Epithelial cell of prostate (primary cell): ENCODE measurements around the gene ADAMTSL2.

Experiments used
- DNase-seq: peaks from one replicate; pipeline ENCODE4 v3.0.0-alpha.2; 2011; ENCODE audit warnings: low read depth, low spot score
- H3K27ac ChIP-seq: fragments of 450-650 bp; 2 replicates; pipeline ENCODE4 v1.5.1; 2017; ENCODE audit warnings: mild to moderate bottlenecking

ADAMTSL2 gene

DNA sequence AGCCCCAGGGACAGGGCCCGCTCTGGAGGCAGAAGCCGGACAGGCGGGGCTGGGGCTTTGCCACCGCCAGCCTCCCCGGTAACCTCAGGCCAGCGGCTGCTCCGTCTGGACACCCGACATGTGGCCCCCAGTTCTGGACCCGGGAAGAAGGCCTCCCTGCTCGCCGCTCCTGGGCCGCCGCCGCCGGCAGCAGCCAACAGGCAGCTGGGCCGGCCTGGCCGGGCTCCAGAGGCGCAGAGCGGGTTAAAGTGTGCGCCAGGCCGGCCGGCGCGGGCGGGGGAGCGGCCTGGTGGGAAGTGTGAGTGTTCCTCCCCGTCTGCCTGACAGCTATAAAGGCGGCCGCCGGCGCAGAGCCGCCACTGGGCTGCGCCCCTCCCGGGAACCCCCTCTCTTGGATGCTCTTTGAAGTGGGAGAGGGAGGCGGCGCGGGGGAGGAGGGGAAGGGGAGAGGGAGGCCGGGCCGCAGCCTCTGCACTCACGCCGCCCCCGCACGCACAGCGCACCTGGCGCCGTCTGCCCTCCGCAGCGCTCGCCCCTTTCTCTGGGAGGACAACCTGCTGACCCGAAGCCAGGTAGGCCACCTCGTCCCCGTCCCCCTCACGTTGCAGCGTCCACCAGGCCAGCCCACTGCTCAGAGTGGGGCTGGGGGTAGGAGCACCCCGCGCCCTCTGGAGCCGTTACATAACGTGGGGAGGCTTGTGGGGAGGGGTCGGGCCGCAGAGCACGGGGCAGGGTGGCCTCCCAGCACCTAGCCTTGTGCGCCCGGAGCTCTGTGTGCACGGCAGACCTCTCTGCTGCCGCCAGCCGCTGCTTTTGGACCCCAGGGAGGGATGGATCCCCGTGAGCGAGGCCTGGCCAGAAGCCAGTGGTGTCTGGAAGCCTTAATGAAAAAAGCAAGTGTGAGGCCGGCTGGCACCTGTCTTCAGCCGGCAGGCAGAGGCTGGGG lies at the start of gene ADAMTSL2:
Gene ADAMTSL2 (plus strand): TSS at position 359 of the 946 bp plus-strand sequence. CDS start 2,009 bp downstream, outside the sequence.
- DNase-seq = no peak
- H3K27ac ChIP-seq = no peak within 1 kb of the TSS

DNA sequence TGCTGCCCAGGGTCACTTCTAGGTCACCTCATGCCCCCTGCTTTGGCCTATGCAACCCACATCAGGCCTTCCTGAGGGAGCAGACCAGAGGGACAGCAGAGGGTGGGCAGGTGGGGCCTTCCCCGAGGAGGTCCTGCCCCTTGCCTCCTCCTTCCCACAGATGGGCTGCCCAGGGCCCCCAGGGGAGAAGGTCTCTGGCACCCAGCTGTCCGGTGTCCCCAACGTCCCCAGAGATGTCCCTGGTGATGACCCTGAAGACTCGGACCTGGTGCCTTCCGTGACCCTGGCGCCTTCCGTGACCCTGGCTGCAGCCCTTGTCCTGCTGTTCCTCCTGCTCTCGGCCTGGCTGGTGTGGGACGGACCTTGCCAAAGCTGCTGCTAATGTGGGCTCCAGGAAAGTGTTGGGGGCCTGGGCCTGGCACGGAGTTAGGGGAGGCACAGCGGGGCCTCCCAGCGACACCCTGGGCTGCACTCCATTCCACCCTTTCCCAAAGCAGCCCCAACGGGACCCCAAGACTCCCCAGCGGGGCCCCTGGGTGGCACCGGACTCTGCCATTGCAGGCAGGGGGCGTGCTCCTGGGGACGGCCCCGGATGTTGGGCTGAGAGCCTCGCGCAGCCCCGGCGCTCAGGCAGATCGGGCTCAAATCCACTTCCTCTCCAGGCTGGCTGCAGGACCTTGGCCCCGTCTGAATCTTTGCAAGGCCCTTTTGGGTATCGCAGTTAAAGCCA lies 48.8 kb upstream of the ADAMTSL2 start:
- no peak overlapping the region for H3K27ac ChIP-seq
- DNase-seq = no peak

DNA sequence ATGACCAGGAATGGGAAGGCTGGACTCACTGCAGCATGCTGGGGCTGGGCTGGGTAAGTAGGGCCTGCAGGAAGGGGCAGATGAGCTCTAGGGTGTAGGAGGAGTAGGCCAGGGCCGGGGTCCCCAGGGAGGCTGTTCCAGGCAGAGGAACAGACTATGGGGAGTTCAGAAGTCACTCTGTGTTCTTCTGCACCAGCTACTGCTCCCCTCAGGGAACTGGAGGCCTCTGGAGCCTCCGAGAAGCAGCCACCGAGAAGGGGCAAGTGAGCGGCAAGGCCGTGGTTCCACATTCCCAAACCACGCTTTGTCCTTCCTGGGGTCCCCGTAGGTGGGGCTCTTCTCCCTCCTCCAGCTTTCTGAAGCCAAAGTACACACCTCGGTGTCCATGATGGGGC lies 47.2 kb upstream of the ADAMTSL2 start:
- H3K27ac ChIP-seq = no peak overlapping the region
- DNase-seq = no peak

DNA sequence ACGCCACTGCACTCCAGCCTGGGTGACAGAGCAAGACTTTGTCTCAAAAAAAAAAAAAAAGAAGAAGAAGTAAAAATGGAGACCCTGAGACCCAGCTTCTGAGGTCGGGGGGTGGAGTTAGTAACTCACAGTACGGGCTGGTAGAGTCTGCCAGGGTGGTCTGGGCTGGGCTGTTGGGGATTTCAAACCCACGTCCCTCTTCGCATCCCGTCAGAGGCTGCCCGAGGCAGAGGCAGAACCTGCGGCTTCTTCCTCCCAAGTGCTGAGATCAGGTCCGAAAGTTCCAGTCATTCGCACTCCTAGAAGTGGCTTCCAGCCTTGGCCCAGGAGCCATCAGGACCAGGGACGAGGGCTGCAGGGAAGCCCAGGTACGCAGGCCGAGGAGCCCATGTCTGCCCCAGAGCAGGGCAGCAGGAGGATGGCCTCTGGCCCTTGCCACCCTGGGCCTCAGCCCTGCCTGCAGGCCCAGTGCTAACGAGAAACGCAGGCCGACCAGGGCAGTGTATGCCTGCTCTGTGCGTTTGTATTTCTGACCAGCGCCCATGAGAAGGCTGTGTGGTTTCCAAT lies 45.7 kb upstream of the ADAMTSL2 start:
- DNase-seq = no peak
- no peak overlapping the region for H3K27ac ChIP-seq

DNA sequence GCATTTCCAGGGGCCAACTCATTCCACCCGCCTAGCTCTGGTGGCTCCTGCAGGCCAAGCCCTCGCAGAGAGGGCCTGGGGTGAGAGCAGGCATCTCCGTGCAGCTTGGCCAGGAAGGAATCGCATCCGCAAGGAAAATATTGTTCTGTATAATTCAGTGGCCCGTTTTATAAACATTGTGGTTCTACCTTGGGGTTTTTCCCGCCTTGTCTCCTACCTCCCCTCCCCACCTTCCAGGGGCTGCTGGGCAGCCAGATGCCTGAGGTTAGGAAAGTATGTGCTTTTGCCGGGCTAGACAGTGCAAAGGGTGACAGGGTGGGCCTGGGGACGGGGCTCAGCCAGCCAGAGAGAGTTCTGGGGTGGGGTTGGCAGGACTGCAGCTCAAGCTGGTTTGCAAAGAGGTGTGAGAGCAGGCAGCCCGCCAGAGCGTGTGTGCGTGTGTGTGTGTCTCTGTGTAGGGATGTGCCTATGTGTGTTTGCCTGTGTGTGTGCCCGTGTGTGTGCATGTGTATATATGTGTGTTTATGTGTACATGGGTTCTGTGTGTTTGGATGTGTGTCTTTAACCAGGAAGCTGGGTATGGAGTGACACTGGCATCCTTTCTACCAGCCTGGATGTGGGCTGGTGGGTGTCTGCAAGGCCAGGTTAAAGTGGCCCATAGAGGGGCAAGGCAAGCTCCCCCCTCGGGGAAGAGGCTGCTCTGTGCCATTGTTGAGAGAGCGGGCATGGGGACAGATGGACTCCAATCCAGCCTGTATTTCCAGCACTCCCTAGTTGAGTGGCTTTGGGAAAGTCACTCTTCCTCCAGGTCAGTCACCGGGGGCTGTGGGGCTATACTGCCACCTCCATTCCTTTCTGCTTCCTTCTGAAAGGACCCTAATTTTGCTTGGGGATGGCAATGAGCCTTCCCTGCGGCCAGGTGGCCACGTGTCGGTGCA lies 45.0 kb upstream of the ADAMTSL2 start:
- DNase-seq = no peak
- no peak overlapping the region for H3K27ac ChIP-seq

DNA sequence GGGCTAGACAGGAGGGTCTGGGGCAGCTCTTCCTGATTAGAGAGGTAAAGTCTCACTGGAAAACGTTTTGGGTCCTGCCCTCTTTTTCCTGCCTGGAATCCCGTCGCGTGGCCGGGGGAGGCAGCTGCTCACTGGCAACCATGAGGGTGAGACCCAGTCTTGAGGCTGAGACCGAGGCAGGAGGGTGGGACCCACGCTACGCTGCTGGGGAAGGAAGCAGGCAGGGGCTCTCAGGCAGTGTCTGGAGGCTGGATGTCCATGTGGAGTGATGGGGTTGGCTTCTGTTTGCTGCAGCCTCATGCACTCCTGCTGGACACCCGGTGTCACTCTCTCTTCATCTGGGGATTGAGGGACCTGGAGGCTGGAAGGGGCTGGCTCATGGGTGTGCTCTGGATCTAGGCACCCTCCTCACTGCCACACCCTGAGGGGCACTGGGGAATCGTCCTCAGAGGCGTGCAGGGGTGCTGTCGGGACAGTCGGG lies 44.3 kb upstream of the ADAMTSL2 start:
- DNase-seq = no peak
- no peak overlapping the region for H3K27ac ChIP-seq

DNA sequence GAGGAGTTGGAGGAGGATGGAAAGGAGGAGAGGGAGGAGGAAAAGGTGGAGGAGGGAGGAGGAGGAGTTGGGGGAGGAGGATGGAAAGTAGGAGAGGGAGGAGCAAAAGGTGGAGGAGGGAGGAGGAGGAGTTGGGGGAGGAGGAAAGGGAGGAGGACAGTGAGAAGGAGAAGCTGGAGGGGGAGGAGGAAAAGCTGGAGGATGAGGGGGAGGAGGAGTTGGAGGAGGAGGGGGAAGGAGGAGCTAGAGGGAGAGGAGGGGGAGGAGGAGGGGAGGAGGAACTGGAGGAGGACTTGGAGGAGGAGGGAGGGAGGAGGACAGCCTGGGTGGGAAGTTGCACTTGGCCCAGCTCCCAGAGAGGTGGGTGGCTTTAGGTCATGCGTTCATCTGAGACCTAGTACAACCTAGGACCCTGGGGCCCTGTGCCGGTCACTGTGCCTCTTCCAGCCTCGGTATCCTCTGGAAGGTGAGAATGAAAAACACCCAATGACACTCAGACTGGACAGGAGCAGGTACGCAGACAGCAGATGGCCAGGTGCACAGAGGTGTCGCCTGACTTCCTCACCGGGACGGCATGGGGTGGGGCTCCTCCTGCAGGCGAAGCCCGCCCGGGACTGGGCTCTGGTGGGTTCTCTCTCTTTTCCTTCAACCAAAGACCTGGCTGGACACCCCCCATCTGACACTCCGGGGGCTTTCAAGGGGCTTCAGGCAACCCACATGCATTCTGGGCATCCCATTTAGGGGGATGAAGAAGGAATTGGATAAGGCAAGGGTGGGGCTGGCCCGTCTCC lies 43.4 kb upstream of the ADAMTSL2 start:
- no peak for DNase-seq
- H3K27ac ChIP-seq = no peak overlapping the region

DNA sequence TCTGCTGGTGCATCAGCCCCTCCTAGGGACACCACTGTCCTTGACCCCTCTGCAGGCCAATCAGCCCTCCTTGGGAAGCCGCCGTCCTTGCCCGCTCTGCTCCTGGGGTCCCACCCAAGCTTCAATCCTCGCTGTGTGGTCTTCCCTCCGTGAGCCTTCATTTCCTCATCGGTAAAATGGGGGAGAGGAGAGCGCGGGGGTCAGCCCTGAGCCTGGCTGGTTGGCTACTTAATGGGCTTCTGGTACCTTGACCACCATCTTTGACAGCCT lies 42.9 kb upstream of the ADAMTSL2 start:
- H3K27ac ChIP-seq = no peak overlapping the region
- no peak for DNase-seq

DNA sequence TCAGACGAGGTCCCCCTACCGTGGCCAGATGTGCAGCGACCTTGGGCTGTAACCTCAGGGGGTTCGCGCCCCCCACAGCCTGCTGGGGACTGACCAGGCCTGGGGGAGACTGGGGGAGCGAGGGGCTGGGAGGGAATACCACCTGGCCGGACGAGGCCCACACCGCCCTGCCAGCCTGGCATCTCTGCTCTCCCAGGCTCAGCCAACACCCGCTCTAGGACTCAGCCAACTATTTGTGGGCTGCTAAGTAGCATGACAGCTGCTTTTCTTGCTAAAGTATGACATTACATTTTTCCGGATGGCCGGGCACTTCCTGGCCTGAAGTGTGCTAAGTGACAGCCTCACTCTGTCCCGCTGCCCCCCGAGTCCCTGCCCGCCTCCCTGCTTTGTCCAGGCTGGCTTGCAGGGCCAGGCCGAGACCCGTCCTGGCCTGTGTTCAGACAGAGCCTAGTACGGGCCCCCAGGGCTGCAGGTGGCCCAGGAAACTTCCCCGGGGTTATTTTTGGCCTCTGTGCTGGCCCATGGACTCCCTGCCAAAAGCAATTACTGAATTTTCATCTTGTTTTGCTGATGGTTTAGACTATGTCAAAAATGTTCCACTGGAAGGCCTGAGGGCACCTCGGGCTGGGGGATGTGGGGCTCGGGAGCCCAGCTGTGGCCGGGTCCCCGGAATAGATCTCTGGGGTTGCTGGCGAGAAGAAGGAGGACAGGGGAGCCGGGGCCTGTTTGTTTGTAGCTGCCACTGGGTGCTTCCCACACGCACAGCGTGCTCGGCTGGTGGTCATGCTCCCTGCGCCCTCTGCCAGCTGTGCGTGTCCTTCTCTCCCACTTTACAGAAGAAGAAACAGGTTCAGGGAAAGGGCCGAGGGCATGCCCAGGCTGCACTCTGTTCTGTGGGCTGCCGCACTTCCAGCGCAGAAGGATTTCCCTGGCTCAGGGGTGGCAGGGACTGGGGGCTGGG lies 42.2 kb upstream of the ADAMTSL2 start:
- no peak for DNase-seq

DNA sequence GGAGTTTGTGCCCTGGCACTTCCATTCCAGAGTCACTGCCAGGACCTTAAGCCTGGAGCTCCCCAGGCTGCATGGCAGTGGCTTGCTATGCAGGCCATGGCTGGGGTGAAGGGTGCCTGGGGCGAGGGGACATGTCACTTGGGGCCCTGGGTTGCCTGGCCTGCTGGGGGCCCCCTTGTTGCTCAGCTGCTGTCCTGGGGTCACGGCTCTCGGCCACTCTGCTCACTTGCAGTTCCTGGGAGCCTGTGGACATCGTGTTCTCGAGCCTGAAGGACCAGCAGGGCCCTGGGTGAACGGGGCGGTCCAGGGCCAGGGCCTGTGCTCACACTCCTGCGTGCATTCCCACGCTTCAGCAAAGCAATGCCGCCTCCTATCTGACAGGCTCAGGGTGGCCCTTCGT lies 41.1 kb upstream of the ADAMTSL2 start:
- no peak overlapping the region for H3K27ac ChIP-seq
- DNase-seq = no peak

More for the DNA sequence above, 42.2 kb upstream of the ADAMTSL2 start:
- peak overlapping the region; percentile 9 for H3K27ac ChIP-seq

DNA sequence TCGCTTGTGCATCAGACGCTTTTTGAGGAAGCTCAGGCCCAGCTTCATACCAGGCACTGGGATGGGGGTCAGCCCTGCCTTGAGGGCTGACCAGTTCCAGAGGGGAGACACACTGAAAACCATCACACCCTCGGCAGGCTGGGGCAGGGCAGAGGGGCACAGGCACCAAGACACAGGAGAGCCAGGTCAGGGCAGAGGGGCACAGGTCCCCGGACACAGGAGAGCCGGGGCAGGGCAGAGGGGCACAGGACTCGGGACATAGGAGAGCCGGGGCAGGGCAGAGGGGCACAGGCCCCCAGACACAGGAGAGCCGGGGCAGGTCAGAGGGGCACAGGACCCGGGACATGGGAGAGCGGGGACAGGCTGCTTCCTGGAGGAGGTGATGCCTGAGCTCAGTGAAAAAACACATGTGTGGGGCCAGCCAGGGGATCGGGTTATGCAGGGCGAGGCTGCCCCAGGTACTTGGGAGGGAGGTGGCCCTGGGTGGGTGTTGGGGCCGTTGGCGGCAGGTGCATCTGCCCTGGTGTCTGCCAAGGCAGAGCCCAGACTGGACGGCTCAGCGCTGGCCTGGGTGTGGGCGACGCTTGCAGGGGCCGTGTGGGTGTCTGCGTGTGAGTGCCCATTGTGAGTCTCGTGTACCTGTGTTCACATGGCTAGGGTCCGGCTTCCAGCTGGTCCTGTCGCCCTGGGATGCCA lies 40.5 kb upstream of the ADAMTSL2 start:
- no peak overlapping the region for H3K27ac ChIP-seq
- DNase-seq = no peak

DNA sequence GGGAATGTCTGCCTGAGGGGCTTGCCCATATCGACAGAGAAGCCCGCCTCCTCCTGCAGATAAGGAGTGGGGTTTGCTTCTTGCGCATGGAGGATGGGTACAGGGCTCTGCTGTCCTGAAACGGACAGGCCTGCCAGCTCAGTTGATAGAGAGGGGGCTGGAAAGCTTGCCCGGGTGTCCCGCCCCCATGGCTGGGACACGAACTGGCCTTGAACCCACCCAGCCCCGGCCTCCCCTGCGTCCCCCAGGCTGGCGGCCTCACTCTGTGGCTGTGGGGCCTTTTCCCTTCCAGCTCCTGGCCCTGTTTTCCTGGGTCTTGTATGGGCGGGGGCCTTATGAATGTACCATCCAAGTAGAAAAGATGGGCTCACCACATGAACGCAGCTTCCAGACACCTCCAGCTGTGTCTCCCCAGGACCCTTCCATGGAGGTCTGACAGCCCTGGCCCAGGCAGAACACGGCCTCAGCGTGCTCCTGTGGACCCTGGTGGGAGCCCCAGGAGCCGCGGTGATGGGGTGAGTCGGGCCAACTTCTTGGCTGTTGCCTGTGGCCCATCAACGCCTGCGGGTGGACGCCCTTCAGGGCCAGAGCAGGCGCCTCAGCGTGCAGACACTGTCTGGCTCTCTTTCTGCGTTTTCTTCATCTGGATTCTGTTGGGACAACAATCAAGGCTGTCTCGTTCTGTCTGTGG lies 39.7 kb upstream of the ADAMTSL2 start:
- H3K27ac ChIP-seq = no peak overlapping the region
- DNase-seq = no peak

DNA sequence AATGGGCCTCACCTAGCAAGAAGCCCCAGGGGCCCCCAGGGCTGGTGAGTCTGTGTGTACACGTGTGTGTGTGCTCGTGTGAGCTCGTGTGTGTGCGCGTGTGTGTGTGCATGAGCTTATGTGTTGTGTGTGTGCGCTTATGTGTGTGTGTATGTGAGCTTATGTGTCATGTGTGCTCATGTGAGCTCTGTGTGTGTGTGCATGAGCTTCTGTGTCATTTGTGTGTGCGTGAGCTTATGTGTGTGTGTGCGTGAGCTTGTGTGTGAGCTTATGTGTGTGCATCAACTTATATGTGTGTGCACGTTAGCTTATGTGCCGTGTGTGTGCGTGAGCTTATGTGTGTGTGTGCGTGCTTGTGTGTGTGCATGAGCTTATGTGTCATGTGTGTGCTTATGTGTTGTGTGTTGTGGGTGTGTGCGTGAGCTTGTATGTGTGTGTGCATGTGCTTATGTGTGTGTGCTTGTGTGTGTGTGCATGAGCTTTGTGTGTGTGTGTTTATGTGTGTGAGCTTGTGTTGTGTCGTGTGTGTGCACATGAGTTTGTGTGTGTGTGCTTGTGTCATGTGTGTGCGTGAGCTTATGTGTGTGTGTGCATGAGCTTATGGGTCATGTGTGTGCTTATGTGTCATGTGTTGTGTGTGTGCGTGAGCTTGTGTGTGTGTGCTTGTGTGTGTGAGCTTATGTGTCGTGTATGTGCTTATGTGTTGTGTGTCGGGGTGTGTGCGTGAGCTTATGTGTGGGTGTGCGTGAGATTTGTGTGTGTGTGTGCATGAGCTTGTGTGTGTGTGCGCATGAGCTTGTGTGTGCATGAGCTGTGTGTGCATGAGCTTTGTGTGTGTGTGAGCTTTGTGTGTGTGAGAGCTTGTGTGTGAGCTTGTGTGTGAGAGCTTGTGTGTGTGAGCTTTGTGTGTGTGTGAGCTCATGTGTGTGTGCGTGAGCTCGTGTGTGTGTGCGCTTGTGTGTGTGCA lies 38.9 kb upstream of the ADAMTSL2 start:
- no peak overlapping the region for H3K27ac ChIP-seq
- no peak for DNase-seq

DNA sequence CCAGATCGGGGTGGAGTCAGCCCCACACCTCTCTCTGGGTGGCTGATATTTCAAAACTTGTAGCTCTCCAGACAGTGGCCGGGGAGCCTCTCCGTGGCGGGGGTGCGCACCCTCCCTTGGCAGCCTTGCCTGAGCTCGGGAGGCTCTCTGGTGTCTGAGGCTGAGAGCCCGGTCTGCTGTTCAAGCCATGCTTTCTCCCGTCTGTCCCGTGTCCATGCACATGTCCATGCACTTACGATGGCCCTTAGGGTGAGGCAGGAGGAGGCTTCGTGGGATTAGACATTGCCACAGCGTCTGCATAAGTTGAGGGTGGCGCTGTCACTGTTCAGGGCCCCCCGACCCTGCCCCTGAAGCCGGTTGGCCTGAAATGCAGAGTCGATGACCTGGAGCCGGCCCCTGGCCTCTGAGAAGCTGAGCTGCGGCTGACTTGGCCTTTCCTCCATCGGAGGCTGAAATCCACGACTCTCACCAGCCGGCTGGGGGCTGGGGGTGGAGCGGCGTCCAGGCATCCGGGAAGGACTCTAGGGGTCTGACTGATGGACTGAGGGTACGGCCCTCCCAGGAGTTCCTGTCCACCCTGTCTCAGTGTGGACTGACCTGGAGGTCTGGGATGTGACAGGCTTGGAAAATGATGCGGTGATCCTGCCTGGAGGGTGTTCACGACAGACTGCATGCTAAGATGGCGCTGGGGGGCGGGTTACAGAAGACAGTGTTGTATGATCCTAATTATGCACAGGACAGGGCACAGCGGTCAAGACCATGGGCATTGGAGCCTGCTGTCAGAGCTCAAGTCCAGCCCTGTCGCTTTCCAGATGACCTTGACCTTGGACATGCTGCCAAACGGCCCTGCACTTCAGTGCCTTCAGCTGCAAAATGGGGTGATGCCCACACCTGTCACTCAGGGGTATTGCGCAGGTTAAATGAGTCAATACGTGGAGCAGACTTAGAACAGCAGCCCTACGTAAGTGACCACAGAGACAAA lies 37.4 kb upstream of the ADAMTSL2 start:
- no peak for DNase-seq
- H3K27ac ChIP-seq = no peak overlapping the region
